ENCODE results near the gene SORCS3. TPM values are rescaled to one million over a fixed set of nuclear protein-coding genes. Genes with fewer than 3 reads are reported as not detected.

Gene SORCS3
- polyA plus RNA-seq, 1 donor (not counting 4 experiments of a cell fraction or from before 2014, with no cell fraction given): not detected

DNA sequence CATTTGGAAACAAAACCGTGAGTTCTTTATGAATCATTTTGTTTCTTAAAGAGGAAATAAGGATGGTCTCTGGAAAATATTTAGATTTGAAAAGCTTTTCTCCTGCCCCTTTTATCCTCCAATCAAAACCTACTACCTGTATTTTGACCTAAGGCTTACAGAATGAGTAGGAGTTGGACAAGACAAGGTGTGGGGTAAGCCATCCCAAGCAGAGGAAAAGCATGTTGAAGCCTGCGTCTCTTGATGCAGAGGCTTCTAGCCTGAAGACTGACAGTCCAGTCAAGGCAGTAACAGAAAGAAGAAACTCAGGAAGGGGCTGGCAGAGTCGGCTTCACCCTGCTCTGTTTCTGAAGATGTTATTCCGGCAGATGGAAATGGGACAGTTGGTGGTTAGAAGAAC lies 551.1 kb downstream of the SORCS3 start:
- DNase-seq (ENCODE audit: low read depth, low spot score) (no peak), FAIRE-seq (no peak)
- H3K27ac ChIP-seq (ENCODE audit: control insufficient read depth, insufficient read depth, low read length): no peak overlapping the region
- TF ChIP-seq CTCF (optimal IDR thresholded peaks at IDR 0.05 in 1 of 3, IDR thresholded peaks at IDR 0.05 in 1 of 3, conservative IDR thresholded peaks at IDR 0.05 in 1 of 3; ENCODE audit: extremely low read depth in 1 of 3, insufficient read depth in 2 of 3, low read length in 3 of 3) (no peak), EZH2 (IDR thresholded peaks at IDR 0.05; ENCODE audit: low read length) (no peak)
- no peaks in the 10 kb centered on the region for H4K20me1 ChIP-seq (ENCODE audit: control insufficient read depth, extremely low read depth, insufficient read depth, low read length)
- H3K9ac ChIP-seq (ENCODE audit: control insufficient read depth, extremely low read depth, insufficient read depth, low read length): no peak overlapping the region
- H3K4me3 ChIP-seq (ENCODE audit: control insufficient read depth in 2 of 3, extremely low read depth in 1 of 3, insufficient read depth in 2 of 3, low read depth in 1 of 3, low read length in 3 of 3): no peak overlapping the region
- dilution Hi-C loops (cut with MboI; ENCODE audit: extremely low pct_ligation_motif_present, low sequenced_read_pairs): no loop called here
- H3K4me2 ChIP-seq (ENCODE audit: control insufficient read depth, extremely low read depth, insufficient read depth, low read depth, low read length): no peak overlapping the region
- no peaks in the 10 kb centered on the region for H3K36me3 ChIP-seq (ENCODE audit: control insufficient read depth in 2 of 2, extremely low read depth in 1 of 2, insufficient read depth in 2 of 2, low read length in 2 of 2)
- no peaks in the 10 kb centered on the region for H3K27me3 ChIP-seq (ENCODE audit: control insufficient read depth, extremely low read depth, insufficient read depth, low read length)
- H3K9me1 ChIP-seq (ENCODE audit: control insufficient read depth, extremely low read depth, insufficient read depth, low read length): no peaks in the 10 kb centered on the region
- no peak overlapping the region for H2AFZ ChIP-seq (ENCODE audit: control insufficient read depth, low read length)
- H3K79me2 ChIP-seq (ENCODE audit: control insufficient read depth, insufficient read depth, low read length): no peaks in the 10 kb centered on the region
- H3K4me1 ChIP-seq (ENCODE audit: control insufficient read depth, extremely low read depth, insufficient read depth, low read length): no peaks in the 10 kb centered on the region
- H3K9me3 ChIP-seq (ENCODE audit: control insufficient read depth, low read depth, low read length): no peaks in the 10 kb centered on the region

- Histone ChIP-seq H3K79me2 (ENCODE audit: control insufficient read depth, insufficient read depth, low read length) (no peaks in the 10 kb centered on the region), H3K27me3 (ENCODE audit: control insufficient read depth, extremely low read depth, insufficient read depth, low read length) (no peaks in the 10 kb centered on the region), H3K4me3 (ENCODE audit: control insufficient read depth in 2 of 3, extremely low read depth in 1 of 3, insufficient read depth in 2 of 3, low read depth in 1 of 3, low read length in 3 of 3) (no peak overlapping the region), H3K27ac (ENCODE audit: control insufficient read depth, insufficient read depth, low read length) (no peak overlapping the region), H3K4me2 (ENCODE audit: control insufficient read depth, extremely low read depth, insufficient read depth, low read depth, low read length) (no peak overlapping the region), H3K4me1 (ENCODE audit: control insufficient read depth, extremely low read depth, insufficient read depth, low read length) (no peaks in the 10 kb centered on the region), H3K9me1 (ENCODE audit: control insufficient read depth, extremely low read depth, insufficient read depth, low read length) (no peaks in the 10 kb centered on the region), H3K36me3 (ENCODE audit: control insufficient read depth in 2 of 2, extremely low read depth in 1 of 2, insufficient read depth in 2 of 2, low read length in 2 of 2) (no peaks in the 10 kb centered on the region), H3K9ac (ENCODE audit: control insufficient read depth, extremely low read depth, insufficient read depth, low read length) (no peak overlapping the region), H3K9me3 (ENCODE audit: control insufficient read depth, low read depth, low read length) (no peaks in the 10 kb centered on the region), H4K20me1 (ENCODE audit: control insufficient read depth, extremely low read depth, insufficient read depth, low read length) (no peaks in the 10 kb centered on the region), H2AFZ (ENCODE audit: control insufficient read depth, low read length) (no peak overlapping the region)
- dilution Hi-C loops (cut with MboI; ENCODE audit: extremely low pct_ligation_motif_present, low sequenced_read_pairs): no loop called here
- no peak for TF ChIP-seq EZH2 (IDR thresholded peaks at IDR 0.05; ENCODE audit: low read length)
- no peak for TF ChIP-seq CTCF (optimal IDR thresholded peaks at IDR 0.05 in 1 of 3, IDR thresholded peaks at IDR 0.05 in 1 of 3, conservative IDR thresholded peaks at IDR 0.05 in 1 of 3; ENCODE audit: extremely low read depth in 1 of 3, insufficient read depth in 2 of 3, low read length in 3 of 3)
- FAIRE-seq (no peak), DNase-seq (ENCODE audit: low read depth, low spot score) (no peak)
Measured at GRCh38 chr10:105192861-105193260, 551.8 kb downstream of the SORCS3 start.
